Vagina (tissue), 2 donors: ENCODE results near the gene PLA2G5.

ENCODE experiments used
- POLR2A ChIP-seq, 2 donors: fragments of 450-650 bp; IDR thresholded peaks; one replicate each; pipeline ENCODE4 v1.6.1; 2017; ENCODE audit warnings: antibody characterized with exemption in 2 of 2, mild to moderate bottlenecking in 2 of 2, moderate library complexity in 2 of 2
- TF ChIP-seq, protein P1 (sequence below), 3 experiments: fragments of 450-650 bp in 2 of 3; fragments of 200-600 bp in 1 of 3; sonication (generic) in 1 of 3; IDR thresholded peaks; one replicate each; pipeline ENCODE4 v1.5.1; 2017 to 2019; ENCODE audit warnings: antibody characterized with exemption in 3 of 3, mild to moderate bottlenecking in 2 of 3, moderate library complexity in 2 of 3

DNA sequence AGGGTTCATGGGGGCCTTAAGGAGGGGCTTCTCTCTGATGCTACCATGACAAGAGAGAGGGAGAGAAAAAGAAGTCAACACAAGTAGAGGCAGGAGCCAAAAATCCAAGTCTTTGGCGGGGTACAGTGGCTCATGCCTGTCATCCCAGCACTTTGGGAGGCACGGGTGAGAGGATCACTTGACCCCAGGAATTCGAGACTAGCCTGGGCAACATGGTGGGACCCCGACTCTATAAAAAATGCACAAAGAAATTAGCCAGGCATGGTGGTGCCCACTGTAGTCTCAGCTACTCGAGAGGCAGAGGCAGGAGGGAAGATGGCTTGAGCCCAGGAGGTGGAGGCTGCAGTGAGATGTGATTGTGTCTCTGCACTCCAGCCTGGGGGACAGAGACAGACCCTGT, 8.7 kb downstream of the PLA2G5 start:
- TF ChIP-seq, protein P1, sequence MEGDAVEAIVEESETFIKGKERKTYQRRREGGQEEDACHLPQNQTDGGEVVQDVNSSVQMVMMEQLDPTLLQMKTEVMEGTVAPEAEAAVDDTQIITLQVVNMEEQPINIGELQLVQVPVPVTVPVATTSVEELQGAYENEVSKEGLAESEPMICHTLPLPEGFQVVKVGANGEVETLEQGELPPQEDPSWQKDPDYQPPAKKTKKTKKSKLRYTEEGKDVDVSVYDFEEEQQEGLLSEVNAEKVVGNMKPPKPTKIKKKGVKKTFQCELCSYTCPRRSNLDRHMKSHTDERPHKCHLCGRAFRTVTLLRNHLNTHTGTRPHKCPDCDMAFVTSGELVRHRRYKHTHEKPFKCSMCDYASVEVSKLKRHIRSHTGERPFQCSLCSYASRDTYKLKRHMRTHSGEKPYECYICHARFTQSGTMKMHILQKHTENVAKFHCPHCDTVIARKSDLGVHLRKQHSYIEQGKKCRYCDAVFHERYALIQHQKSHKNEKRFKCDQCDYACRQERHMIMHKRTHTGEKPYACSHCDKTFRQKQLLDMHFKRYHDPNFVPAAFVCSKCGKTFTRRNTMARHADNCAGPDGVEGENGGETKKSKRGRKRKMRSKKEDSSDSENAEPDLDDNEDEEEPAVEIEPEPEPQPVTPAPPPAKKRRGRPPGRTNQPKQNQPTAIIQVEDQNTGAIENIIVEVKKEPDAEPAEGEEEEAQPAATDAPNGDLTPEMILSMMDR (IDR thresholded peaks at IDR 0.05), result no peak
- no peak for TF ChIP-seq POLR2A (IDR thresholded peaks at IDR 0.05)
